ENCODE results near the gene CORO7.

DNA sequence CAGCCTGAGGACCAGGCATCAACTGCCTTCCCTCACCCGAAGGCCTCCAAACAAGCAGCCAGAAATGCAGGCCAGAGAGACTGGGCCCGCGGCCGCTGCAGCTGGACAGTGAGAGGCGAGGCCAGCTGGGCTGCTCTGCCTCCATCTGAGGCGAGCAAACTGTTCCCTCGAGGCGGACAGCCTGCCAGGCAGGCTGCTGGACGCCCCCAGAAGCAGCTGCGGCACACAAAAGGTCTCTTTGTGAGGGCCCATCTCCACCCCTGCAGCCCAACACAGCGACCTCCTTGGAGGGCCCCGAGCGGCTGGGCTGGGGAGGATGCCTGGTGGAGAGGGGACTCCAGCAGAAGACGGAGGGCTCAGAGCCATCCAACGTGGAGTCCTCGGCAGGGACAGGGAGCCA lies 4.7 kb downstream of the CORO7 start:
- TF ChIP-seq, protein P1, sequence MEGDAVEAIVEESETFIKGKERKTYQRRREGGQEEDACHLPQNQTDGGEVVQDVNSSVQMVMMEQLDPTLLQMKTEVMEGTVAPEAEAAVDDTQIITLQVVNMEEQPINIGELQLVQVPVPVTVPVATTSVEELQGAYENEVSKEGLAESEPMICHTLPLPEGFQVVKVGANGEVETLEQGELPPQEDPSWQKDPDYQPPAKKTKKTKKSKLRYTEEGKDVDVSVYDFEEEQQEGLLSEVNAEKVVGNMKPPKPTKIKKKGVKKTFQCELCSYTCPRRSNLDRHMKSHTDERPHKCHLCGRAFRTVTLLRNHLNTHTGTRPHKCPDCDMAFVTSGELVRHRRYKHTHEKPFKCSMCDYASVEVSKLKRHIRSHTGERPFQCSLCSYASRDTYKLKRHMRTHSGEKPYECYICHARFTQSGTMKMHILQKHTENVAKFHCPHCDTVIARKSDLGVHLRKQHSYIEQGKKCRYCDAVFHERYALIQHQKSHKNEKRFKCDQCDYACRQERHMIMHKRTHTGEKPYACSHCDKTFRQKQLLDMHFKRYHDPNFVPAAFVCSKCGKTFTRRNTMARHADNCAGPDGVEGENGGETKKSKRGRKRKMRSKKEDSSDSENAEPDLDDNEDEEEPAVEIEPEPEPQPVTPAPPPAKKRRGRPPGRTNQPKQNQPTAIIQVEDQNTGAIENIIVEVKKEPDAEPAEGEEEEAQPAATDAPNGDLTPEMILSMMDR (IDR thresholded peaks at IDR 0.05; ENCODE audit: low read depth, low read length) = no peak
- TF ChIP-seq EZH2phosphoT487 (IDR thresholded peaks at IDR 0.05; ENCODE audit: low read depth) = no peak

Measured in OCI-LY3 (cell line).